Right cardiac atrium (tissue), 5 donors: ENCODE data around the gene MPZL3. TPM values are rescaled to one million over a fixed set of nuclear protein-coding genes. Genes with fewer than 3 reads are reported as not detected.

Experiments
- ATAC-seq, 2 donors: fragments of 200-7000 bp; cut with Tn5 transposase; one replicate each; pipeline versions ENCODE4 v1.8.0 to v1.9.1; 2020; ENCODE audit warnings: moderate library complexity in 2 of 2, mild to moderate bottlenecking in 1 of 2
- DNase-seq, 3 donors: peaks; one replicate each; pipeline ENCODE4 v3.0.0-alpha.2; 2020
- H3K27ac ChIP-seq: one replicate; pipeline ENCODE4 v1.5.1; 2013; ENCODE audit warnings: mild to moderate bottlenecking, low read length, control low read depth, moderate library complexity
- H3K27me3 ChIP-seq: one replicate; pipeline ENCODE4 v1.6.1; 2013; ENCODE audit not compliant: control insufficient read depth, insufficient read depth
- H3K4me1 ChIP-seq: one replicate; pipeline ENCODE4 v1.6.1; 2013; ENCODE audit warnings: low read length; ENCODE audit not compliant: control insufficient read depth, insufficient read depth
- H3K4me3 ChIP-seq: one replicate; pipeline ENCODE4 v1.5.1; 2013; ENCODE audit warnings: low read length, control low read depth
- H3K9me3 ChIP-seq: one replicate; pipeline ENCODE4 v1.6.1; 2013; ENCODE audit warnings: low read length; ENCODE audit not compliant: control insufficient read depth
- WGBS: extraction: QIAGEN DNeasy Blood & Tissue Kit; methylation state at CpG from one replicate; pipeline ENCODE4 v1.1.7; 2013; 5-methylcytosine and 5-hydroxymethylcytosine counted together
- intact Hi-C, 4 donors: fragments of 100-400 bp; cut with DNase I; formaldehyde crosslinking; loops; one replicate each; pipeline versions ENCODE4 v1.11.0 to v1.14.0; 2022 to 2023
- polyA plus RNA-seq: library from polyadenylated mRNA; stranded (reverse); fragments of 200-250 nt; gene quantifications from one replicate; pipeline ENCODE4 v1.2.3, GENCODE V29; 2013
- total RNA-seq, 4 donors: library from RNA; stranded (reverse); fragmentation: NEBNext Ultra II Directional; extraction: Animal tissue kit (Norgen Biotek cat#: 25700); gene quantifications; one replicate each; pipeline ENCODE4 v1.2.1, GENCODE V29; 2021
- donor health status: healthy with polysubstance abuse.
- donor health status: DM: no; HTN: yes; CAD: no.
- donor health status: DM: no; HTN: no; CAD: no.
- donor health status: DM: no; HTN: yes; CAD: no; lungs with severe emphysema.
- donor health status: DM: yes; HTN: yes; CAD: no.

MPZL3 gene
- total and polyA plus RNA-seq, 5 donors = 0.77 to 1.7 (median 1.4) TPM

GRCh38 chr11:118231461-118231860 lies 20.7 kb downstream of the MPZL3 start:
- intact Hi-C loops = no loop called here
- H3K27me3 ChIP-seq = no peaks in the 10 kb centered on the region
- no peak overlapping the region for H3K4me3 ChIP-seq
- no peak overlapping the region for H3K27ac ChIP-seq
- H3K9me3 ChIP-seq = no peaks in the 10 kb centered on the region
- ATAC-seq (no peak), DNase-seq (no peak)
- H3K4me1 ChIP-seq = no peaks in the 10 kb centered on the region

GRCh38 chr11:118230088-118230487 lies 22.1 kb downstream of the MPZL3 start:
- DNase-seq = no peak
- no peak overlapping the region for H3K27ac ChIP-seq
- no peaks in the 10 kb centered on the region for H3K4me1 ChIP-seq
- ATAC-seq = no peak
- H3K9me3 ChIP-seq = no peaks in the 10 kb centered on the region
- H3K4me3 ChIP-seq = no peak overlapping the region
- intact Hi-C loops = no loop called here
- 88% methylated on average over 3 of the region's 3 CpGs for WGBS
- H3K27me3 ChIP-seq = no peaks in the 10 kb centered on the region

- no peak for ATAC-seq
- Histone ChIP-seq H3K9me3 (no peaks in the 10 kb centered on the region), H3K27ac (no peak overlapping the region), H3K4me3 (no peak overlapping the region), H3K4me1 (no peaks in the 10 kb centered on the region), H3K27me3 (no peaks in the 10 kb centered on the region)
- WGBS = 71% methylated on average over 5 of the region's 5 CpGs
- DNase-seq = no peak
- intact Hi-C loops = no loop called here
Observed at GRCh38 chr11:118229274-118229847, 22.8 kb downstream of the MPZL3 start.

GRCh38 chr11:118227865-118228785 lies 24.0 kb downstream of the MPZL3 start:
- DNase-seq = no peak
- Histone ChIP-seq H3K4me3 (no peak overlapping the region), H3K4me1 (no peaks in the 10 kb centered on the region), H3K27me3 (no peaks in the 10 kb centered on the region), H3K27ac (no peak overlapping the region), H3K9me3 (no peaks in the 10 kb centered on the region)
- ATAC-seq = no peak
- intact Hi-C loops = no loop called here
- 80% methylated on average over 8 of the region's 8 CpGs for WGBS

- DNase-seq = no peak
- Histone ChIP-seq H3K27ac (no peak overlapping the region), H3K4me1 (no peaks in the 10 kb centered on the region), H3K27me3 (no peaks in the 10 kb centered on the region), H3K9me3 (no peaks in the 10 kb centered on the region), H3K4me3 (no peak overlapping the region)
- 60% methylated on average over 2 of the region's 2 CpGs for WGBS
- ATAC-seq = no peak
- intact Hi-C loops = no loop called here
Observed at GRCh38 chr11:118226781-118227180, 25.4 kb downstream of the MPZL3 start.

GRCh38 chr11:118226296-118226695 lies 25.9 kb downstream of the MPZL3 start:
- H3K9me3 ChIP-seq = no peaks in the 10 kb centered on the region
- intact Hi-C loops = no loop called here
- H3K27me3 ChIP-seq = no peaks in the 10 kb centered on the region
- no peak for ATAC-seq
- H3K27ac ChIP-seq = no peak overlapping the region
- no peak overlapping the region for H3K4me3 ChIP-seq
- H3K4me1 ChIP-seq = no peaks in the 10 kb centered on the region
- DNase-seq = peak in 1 of 3 donors; percentile 63
- WGBS = 70% methylated on average over 7 of the region's 7 CpGs

- intact Hi-C loops = no loop called here
Observed at GRCh38 chr11:118224511-118225188, 27.5 kb downstream of the MPZL3 start, which contains the start of gene JAML. Gene JAML (minus strand): TSS chr11:118225011. CDS start chr11:118214866, 10,145 bp downstream.

GRCh38 chr11:118223992-118224391 lies 28.2 kb downstream of the MPZL3 start:
- no peaks in the 10 kb centered on the region for H3K9me3 ChIP-seq
- H3K4me1 ChIP-seq = no peaks in the 10 kb centered on the region
- intact Hi-C loops = no loop called here
- no peak overlapping the region for H3K27ac ChIP-seq
- DNase-seq (no peak), ATAC-seq (no peak)
- WGBS = 79% methylated on average over 6 of the region's 6 CpGs
- H3K27me3 ChIP-seq = no peaks in the 10 kb centered on the region
- H3K4me3 ChIP-seq = no peak overlapping the region

More at GRCh38 chr11:118224511-118225188, 27.5 kb downstream of the MPZL3 start, which contains the start of gene JAML:
- peak in 1 of 2 donors; percentile 45 for ATAC-seq
- DNase-seq = no peak
- Histone ChIP-seq H3K4me1 (no peaks in the 10 kb centered on the region), H3K27ac (no peak within 1 kb of the TSS), H3K9me3 (no peaks in the 10 kb centered on the region), H3K27me3 (no peaks in the 10 kb centered on the region), H3K4me3 (peak within 1 kb of the TSS; percentile 26)
- 68% methylated on average over 6 of the region's 6 CpGs for WGBS

GRCh38 chr11:118223570-118223969 lies 28.6 kb downstream of the MPZL3 start:
- intact Hi-C loops = no loop called here

GRCh38 chr11:118222437-118222836 lies 29.7 kb downstream of the MPZL3 start:
- no peak overlapping the region for H3K4me3 ChIP-seq
- H3K9me3 ChIP-seq = no peaks in the 10 kb centered on the region
- no peak overlapping the region for H3K27ac ChIP-seq
- intact Hi-C loops = no loop called here
- DNase-seq = no peak
- H3K4me1 ChIP-seq = no peaks in the 10 kb centered on the region
- H3K27me3 ChIP-seq = no peaks in the 10 kb centered on the region
- WGBS = 63% methylated on average over 4 of the region's 4 CpGs
- ATAC-seq = no peak

More at GRCh38 chr11:118223570-118223969, 28.6 kb downstream of the MPZL3 start:
- Histone ChIP-seq H3K4me3 (no peak overlapping the region), H3K27ac (no peak overlapping the region), H3K27me3 (no peaks in the 10 kb centered on the region), H3K9me3 (no peaks in the 10 kb centered on the region), H3K4me1 (no peaks in the 10 kb centered on the region)
- WGBS = 78% methylated on average over 2 of the region's 2 CpGs
- DNase-seq = no peak
- ATAC-seq = no peak

- WGBS = 70% methylated on average over 5 of the region's 5 CpGs
- Histone ChIP-seq H3K4me1 (no peaks in the 10 kb centered on the region), H3K4me3 (no peak overlapping the region), H3K9me3 (no peaks in the 10 kb centered on the region), H3K27me3 (no peaks in the 10 kb centered on the region), H3K27ac (no peak overlapping the region)
- intact Hi-C loops = no loop called here
- DNase-seq (no peak), ATAC-seq (no peak)
Observed at GRCh38 chr11:118221419-118221818, 30.7 kb downstream of the MPZL3 start.
